C4-2B (cell line): ENCODE measurements around the gene DCDC2C.

ENCODE experiments used
- H3K27ac ChIP-seq: fragments of 450-650 bp; 2 replicates; pipeline ENCODE4 v1.5.1; 2017
- CTCF ChIP-seq: fragments of 450-650 bp; conservative IDR thresholded peaks from 2 replicates; pipeline ENCODE4 v1.5.1; 2017; ENCODE audit warnings: mild to moderate bottlenecking
- ZFX ChIP-seq: fragments of 450-650 bp; IDR thresholded peaks from 2 replicates; pipeline ENCODE4 v1.6.1; 2017

DCDC2C gene

GRCh38 chr2:3739313-3739712 lies 35.9 kb downstream of the DCDC2C start:
- no peak for TF ChIP-seq CTCF
- TF ChIP-seq ZFX: no peak
- no peak overlapping the region for H3K27ac ChIP-seq

GRCh38 chr2:3741396-3741795 lies 38.0 kb downstream of the DCDC2C start:
- no peak overlapping the region for H3K27ac ChIP-seq
- TF ChIP-seq ZFX (no peak), CTCF (no peak)

- TF ChIP-seq ZFX: no peak
- H3K27ac ChIP-seq: no peak overlapping the region
Measured at GRCh38 chr2:3741867-3742602, 38.7 kb downstream of the DCDC2C start.

GRCh38 chr2:3742743-3743508 lies 39.6 kb downstream of the DCDC2C start:
- TF ChIP-seq CTCF (no peak), ZFX (no peak)

GRCh38 chr2:3743951-3744555 lies 40.7 kb downstream of the DCDC2C start:
- TF ChIP-seq CTCF (no peak), ZFX (no peak)
- H3K27ac ChIP-seq: no peak overlapping the region

More at GRCh38 chr2:3742743-3743508, 39.6 kb downstream of the DCDC2C start:
- no peak overlapping the region for H3K27ac ChIP-seq

DNA sequence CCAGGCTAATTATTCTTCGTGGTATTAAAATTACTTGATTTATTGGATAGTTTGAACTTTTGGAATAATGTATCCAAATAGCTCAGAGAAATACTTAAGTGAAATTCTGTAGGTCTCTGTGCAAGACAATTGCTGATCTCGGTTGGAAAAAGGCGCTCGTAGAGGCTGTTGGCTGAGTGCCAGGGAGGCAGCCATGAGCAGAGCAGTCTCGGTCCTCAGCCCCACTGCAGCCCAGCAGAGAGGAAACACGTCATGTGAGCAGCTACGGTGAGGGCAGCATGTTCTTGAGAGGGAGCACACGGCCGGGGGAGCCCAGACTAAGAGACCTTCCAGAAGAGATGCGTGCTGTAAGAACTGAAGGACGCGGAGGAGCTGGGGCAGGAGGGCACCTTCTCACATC lies 42.5 kb downstream of the DCDC2C start:
- H3K27ac ChIP-seq: no peak overlapping the region
- TF ChIP-seq CTCF: no peak

DNA sequence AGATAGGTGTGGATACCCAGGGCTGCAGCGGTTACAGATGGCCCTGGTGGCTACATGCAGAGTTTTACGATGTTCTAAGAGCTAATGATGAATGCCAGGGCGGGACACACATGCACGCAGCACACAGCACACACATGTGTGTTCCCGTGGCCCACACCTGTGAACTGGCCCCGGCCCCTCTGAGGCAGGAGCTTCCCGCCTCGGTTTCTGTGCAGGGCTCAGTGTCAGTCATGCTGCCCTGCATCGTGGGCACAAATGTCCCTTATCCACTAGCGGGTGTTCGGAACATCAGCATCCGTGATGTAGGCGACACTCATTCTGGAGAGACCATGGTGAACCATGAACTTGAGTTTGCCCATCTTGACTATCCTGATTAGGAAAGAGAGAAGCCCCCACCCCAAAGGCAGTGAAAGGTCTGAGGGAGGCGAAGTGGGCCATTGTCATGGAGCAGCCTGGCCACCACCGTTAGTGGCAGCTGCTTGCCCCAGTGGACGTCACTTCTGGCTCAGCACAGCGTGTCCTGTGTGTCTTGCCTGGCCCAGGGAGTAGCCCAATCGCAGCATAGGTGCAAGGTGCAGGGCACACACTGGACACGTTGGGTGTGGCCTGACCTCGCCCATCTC lies 43.8 kb downstream of the DCDC2C start:
- TF ChIP-seq CTCF: no peak
- TF ChIP-seq ZFX: no peak
- H3K27ac ChIP-seq: no peak overlapping the region
